ENCODE measurements around the gene HAS3.

DNA sequence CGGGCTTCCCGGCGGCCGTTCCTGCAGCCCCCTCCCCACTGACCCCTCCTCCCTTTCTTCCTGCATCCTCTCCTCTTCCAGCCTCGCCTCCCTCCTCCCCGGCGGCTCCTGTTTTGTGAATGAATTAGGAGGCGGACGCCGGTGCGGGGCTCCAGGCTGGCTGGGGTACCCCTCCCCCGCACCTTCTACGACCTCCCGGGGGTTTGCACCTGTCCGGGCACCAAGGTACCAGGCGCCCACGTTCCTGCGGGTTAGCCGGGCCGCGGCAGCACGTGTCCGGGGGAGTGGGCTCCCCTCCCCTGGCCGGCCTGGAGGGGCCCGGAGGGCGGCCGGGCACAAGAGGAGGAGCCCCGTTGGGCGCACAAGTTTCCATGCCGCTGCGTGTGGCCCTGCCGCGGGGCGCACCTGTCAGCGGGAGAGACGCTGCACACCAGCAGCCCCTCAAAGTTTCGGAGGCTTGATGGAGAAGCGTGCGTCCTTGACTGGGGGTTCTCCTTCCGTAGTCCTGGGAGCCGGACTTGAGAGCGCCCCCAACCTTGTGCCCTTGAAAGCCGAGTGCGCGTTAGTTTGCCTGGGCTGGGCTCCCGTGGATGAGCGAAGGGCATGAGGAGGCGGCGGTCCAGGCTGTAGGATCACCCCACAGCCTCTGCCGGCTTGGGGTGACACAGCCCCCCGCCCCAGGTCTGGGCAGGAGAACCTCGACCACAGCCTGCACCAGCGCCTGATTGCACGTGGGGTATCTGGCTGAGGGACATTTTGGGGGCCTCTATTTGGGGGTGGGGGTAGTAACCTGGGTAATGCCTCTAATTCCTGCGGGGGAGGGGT, 1.2 kb downstream of the HAS3 start:
- TF ChIP-seq, protein P1, sequence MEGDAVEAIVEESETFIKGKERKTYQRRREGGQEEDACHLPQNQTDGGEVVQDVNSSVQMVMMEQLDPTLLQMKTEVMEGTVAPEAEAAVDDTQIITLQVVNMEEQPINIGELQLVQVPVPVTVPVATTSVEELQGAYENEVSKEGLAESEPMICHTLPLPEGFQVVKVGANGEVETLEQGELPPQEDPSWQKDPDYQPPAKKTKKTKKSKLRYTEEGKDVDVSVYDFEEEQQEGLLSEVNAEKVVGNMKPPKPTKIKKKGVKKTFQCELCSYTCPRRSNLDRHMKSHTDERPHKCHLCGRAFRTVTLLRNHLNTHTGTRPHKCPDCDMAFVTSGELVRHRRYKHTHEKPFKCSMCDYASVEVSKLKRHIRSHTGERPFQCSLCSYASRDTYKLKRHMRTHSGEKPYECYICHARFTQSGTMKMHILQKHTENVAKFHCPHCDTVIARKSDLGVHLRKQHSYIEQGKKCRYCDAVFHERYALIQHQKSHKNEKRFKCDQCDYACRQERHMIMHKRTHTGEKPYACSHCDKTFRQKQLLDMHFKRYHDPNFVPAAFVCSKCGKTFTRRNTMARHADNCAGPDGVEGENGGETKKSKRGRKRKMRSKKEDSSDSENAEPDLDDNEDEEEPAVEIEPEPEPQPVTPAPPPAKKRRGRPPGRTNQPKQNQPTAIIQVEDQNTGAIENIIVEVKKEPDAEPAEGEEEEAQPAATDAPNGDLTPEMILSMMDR (conservative IDR thresholded peaks at IDR 0.05; ENCODE audit: low read length): no peak
- no peak for TF ChIP-seq EZH2phosphoT487 (IDR thresholded peaks at IDR 0.05; ENCODE audit: borderline replicate concordance)
